22Rv1 (cell line): ENCODE data around the gene FGGY.

Experiments used
- CTCF ChIP-seq: fragments of 450-650 bp; IDR thresholded peaks from 2 replicates; pipeline ENCODE4 v1.5.1; 2017; ENCODE audit warnings: mild to moderate bottlenecking
- ZFX ChIP-seq: fragments of 450-650 bp; IDR thresholded peaks from 2 replicates; pipeline ENCODE4 v1.6.1; 2017; ENCODE audit warnings: antibody characterized with exemption, borderline replicate concordance

GRCh38 chr1:59703226-59703917, 406.5 kb downstream of the FGGY start:
- TF ChIP-seq ZFX (no peak), CTCF (no peak)
